ENCODE results near the gene ALG10.

GRCh38 chr12:34048714-34049113 is 26.4 kb downstream of the ALG10 start:
- TF ChIP-seq EZH2 (IDR thresholded peaks at IDR 0.05; ENCODE audit: insufficient read depth, poor library complexity, severe bottlenecking): no peak
- TF ChIP-seq EZH2phosphoT487 (IDR thresholded peaks at IDR 0.05; ENCODE audit: insufficient read depth, low read depth): no peak

Data from GM23248 (cell line).